ENCODE data around the gene JPH3. TPM values are rescaled to one million over a fixed set of nuclear protein-coding genes. Genes with fewer than 3 reads are reported as not detected.

The JPH3 gene
- total RNA-seq, 1 experiment from 2014 or later: 32.7 TPM

DNA sequence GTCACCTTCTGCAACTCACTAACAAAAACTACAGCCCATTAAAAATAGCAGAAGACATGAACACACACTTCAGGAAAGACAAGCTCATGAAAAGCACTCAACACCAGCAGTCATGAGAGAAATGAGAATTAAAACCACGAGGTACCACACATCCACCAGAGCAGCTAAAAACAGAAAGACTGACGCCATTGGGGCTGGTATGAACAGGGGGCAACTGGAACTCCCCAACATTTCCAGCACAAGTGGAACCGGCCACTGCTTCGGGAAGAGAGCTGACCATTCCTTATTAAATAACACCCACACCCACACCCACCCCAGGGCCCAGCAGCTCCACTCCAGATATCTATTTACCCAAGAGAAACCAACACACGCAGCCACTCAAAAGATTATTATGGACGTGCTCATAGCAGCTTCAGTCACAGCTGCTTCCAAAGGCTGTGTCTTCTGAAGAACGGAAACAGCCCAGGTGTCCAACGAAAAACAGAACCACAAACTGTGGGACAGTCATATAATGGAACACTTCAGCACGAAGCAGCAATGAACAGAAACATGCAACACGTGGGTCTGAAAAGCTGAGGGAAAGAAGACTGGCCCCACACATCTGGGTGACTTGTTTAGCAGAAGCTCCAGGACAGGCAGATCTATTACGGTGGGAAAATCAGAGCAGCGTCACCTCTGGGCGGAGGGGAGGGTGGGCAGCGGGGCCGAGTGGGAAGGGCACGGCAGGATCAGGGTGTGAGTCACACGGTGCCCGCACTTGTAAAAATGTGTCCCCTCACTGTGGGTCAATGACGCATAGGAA lies 122.4 kb downstream of the JPH3 start:
- peaks cover 46 to 85% (median 76%) of the 10 kb centered on the region in 3 experiments for H3K36me3 Mint-ChIP-seq (ENCODE audit: insufficient read depth in 1 of 3, low read depth in 3 of 3)
- Histone ChIP-seq H3K9ac (ENCODE audit: extremely low read depth, insufficient read length, low read length) (no peak overlapping the region), H2AFZ (ENCODE audit: low read length) (no peak overlapping the region), H3K4me2 (ENCODE audit: insufficient read depth, insufficient read length, low read length) (no peak overlapping the region), H3K27me3 (ENCODE audit: insufficient read depth, low read length) (no peaks in the 10 kb centered on the region), H2BK15ac (ENCODE audit: low read depth, low read length) (no peak overlapping the region), H3K23ac (ENCODE audit: insufficient read length, low read depth, low read length) (no peak overlapping the region), H4K91ac (ENCODE audit: insufficient read length, low read depth, low read length) (no peak overlapping the region), H4K8ac (replicated peaks; ENCODE audit: insufficient read length, low read depth, low read length) (no peak overlapping the region), H2AK5ac (ENCODE audit: insufficient read length, low read length) (no peak overlapping the region), H3K14ac (ENCODE audit: insufficient read depth, low read length) (no peak overlapping the region), H3K27ac (ENCODE audit: insufficient read length, low read depth, low read length) (no peak overlapping the region), H3K9me3 (ENCODE audit: control insufficient read depth, low read depth, low read length) (no peaks in the 10 kb centered on the region), H3K23me2 (ENCODE audit: insufficient read length, low read depth, low read length, poor library complexity, severe bottlenecking) (no peaks in the 10 kb centered on the region), H3K4ac (ENCODE audit: low read depth, low read length) (no peak overlapping the region), H3K79me1 (ENCODE audit: insufficient read depth, low read depth, low read length, poor library complexity, severe bottlenecking) (no peaks in the 10 kb centered on the region), H2BK5ac (ENCODE audit: insufficient read length, low read length) (no peak overlapping the region), H3K4me1 (ENCODE audit: insufficient read depth, low read length) (no peaks in the 10 kb centered on the region), H4K20me1 (ENCODE audit: control insufficient read depth, insufficient read depth, insufficient read length) (no peaks in the 10 kb centered on the region), H3K56ac (ENCODE audit: insufficient read length, low read depth, low read length) (no peak overlapping the region), H3K18ac (ENCODE audit: insufficient read length, low read depth, low read length) (no peak overlapping the region), H3K79me2 (ENCODE audit: insufficient read depth, low read length) (peaks cover 4% of the 10 kb centered on the region; the same call in 1 of the 2 replicates), H2BK120ac (ENCODE audit: low read depth, low read length, poor library complexity, severe bottlenecking) (no peak overlapping the region), H4K5ac (ENCODE audit: insufficient read length, low read depth, low read length) (no peak overlapping the region), H2BK12ac (ENCODE audit: insufficient read length, low read depth, low read length) (no peak overlapping the region), H2BK20ac (ENCODE audit: low read depth, low read length, poor library complexity, severe bottlenecking) (no peak overlapping the region), H3T11ph (ENCODE audit: low read length) (no peak overlapping the region)
- no peak overlapping the region for H3K4me3 Mint-ChIP-seq
- H3K9me3 Mint-ChIP-seq: no peaks in the 10 kb centered on the region
- no peaks in the 10 kb centered on the region for H3K27me3 Mint-ChIP-seq (ENCODE audit: low read depth)
- no peak overlapping the region; a peak in 1 of 7 replicates for H3K27ac Mint-ChIP-seq
- WGBS (ENCODE audit: extremely low coverage, insufficient read length, low lambda C conversion rate): no CpG with 5 or more reads among the region's 19 CpGs
- TF ChIP-seq, protein P1, sequence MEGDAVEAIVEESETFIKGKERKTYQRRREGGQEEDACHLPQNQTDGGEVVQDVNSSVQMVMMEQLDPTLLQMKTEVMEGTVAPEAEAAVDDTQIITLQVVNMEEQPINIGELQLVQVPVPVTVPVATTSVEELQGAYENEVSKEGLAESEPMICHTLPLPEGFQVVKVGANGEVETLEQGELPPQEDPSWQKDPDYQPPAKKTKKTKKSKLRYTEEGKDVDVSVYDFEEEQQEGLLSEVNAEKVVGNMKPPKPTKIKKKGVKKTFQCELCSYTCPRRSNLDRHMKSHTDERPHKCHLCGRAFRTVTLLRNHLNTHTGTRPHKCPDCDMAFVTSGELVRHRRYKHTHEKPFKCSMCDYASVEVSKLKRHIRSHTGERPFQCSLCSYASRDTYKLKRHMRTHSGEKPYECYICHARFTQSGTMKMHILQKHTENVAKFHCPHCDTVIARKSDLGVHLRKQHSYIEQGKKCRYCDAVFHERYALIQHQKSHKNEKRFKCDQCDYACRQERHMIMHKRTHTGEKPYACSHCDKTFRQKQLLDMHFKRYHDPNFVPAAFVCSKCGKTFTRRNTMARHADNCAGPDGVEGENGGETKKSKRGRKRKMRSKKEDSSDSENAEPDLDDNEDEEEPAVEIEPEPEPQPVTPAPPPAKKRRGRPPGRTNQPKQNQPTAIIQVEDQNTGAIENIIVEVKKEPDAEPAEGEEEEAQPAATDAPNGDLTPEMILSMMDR (conservative IDR thresholded peaks at IDR 0.05): no peak
- peaks cover 0 to 6% of the 10 kb centered on the region in 2 experiments; a peak in 1 of 4 replicates for H3K4me1 Mint-ChIP-seq
- no peak for DNase-seq

All from H9 (cell line).